ENCODE results near the gene FAM181A. TPM values are rescaled to one million over a fixed set of nuclear protein-coding genes. Genes with fewer than 3 reads are reported as not detected.

Gene FAM181A
- total and polyA plus RNA-seq, 7 experiments from 2014 or later, result not detected

- Histone ChIP-seq H3K4me1 (ENCODE audit: control insufficient read depth in 2 of 2, insufficient read depth in 2 of 2, low read length in 2 of 2) (no peaks in the 10 kb centered on the region), H3K27ac (ENCODE audit: low read depth, low read length) (no peak overlapping the region), H3K9me3 (ENCODE audit: control insufficient read depth in 2 of 3, low read length in 3 of 3) (no peaks in the 10 kb centered on the region), H3K4me3 (ENCODE audit: low read length) (no peak overlapping the region), H3K27me3 (ENCODE audit: control insufficient read depth in 2 of 2, insufficient read depth in 2 of 2, low read length in 2 of 2) (no peaks in the 10 kb centered on the region), H3K36me3 (ENCODE audit: control insufficient read depth in 2 of 3, insufficient read depth in 3 of 3, low read length in 3 of 3) (no peaks in the 10 kb centered on the region)
- POLR2A ChIA-PET, result no interaction called here
- ATAC-seq (no peak), DNase-seq (no peak)
- Mint-ChIP-seq H3K27me3 (peaks cover 0 to 14% (median 3%) of the 10 kb centered on the region in 5 donors), H3K4me3 (no peak overlapping the region), H3K4me1 (no peaks in the 10 kb centered on the region), H3K36me3 (peaks cover 0 to 4% (median 0%) of the 10 kb centered on the region in 5 donors), H3K9me3 (peaks cover 0 to 6% (median 2%) of the 10 kb centered on the region in 11 donors), H3K27ac (no peak overlapping the region)
- intact Hi-C loops (cut with micrococcal nuclease), result no loop called here
- CTCF ChIA-PET, result no interaction called here
These were observed 5.9 kb upstream of the FAM181A start for GRCh38 chr14:93921001-93921806.

GRCh38 chr14:93923626-93924025 is 3.5 kb upstream of the FAM181A start:
- H3K4me1 ChIP-seq (ENCODE audit: control insufficient read depth in 2 of 2, insufficient read depth in 2 of 2, low read length in 2 of 2), result no peaks in the 10 kb centered on the region
- Mint-ChIP-seq H3K27ac (no peak overlapping the region), H3K4me3 (no peak overlapping the region), H3K36me3 (peaks cover 0 to 4% (median 0%) of the 10 kb centered on the region in 5 donors), H3K9me3 (peaks cover 0 to 4% (median 0%) of the 10 kb centered on the region in 11 donors), H3K27me3 (peaks cover 0 to 3% (median 0%) of the 10 kb centered on the region in 5 donors), H3K4me1 (no peaks in the 10 kb centered on the region)
- ATAC-seq (no peak), DNase-seq (no peak)
- intact Hi-C loops (cut with micrococcal nuclease), result no loop called here
- no peaks in the 10 kb centered on the region for H3K27me3 ChIP-seq (ENCODE audit: control insufficient read depth in 2 of 2, insufficient read depth in 2 of 2, low read length in 2 of 2)
- H3K36me3 ChIP-seq (ENCODE audit: control insufficient read depth in 2 of 3, insufficient read depth in 3 of 3, low read length in 3 of 3), result no peaks in the 10 kb centered on the region
- no peak overlapping the region for H3K27ac ChIP-seq (ENCODE audit: low read depth, low read length)
- ChIA-PET POLR2A (no interaction called here), CTCF (no interaction called here)
- no peaks in the 10 kb centered on the region for H3K9me3 ChIP-seq (ENCODE audit: control insufficient read depth in 2 of 3, low read length in 3 of 3)
- H3K4me3 ChIP-seq (ENCODE audit: low read length), result no peak overlapping the region

- DNase-seq, result no peak
- POLR2A ChIA-PET, result no interaction called here
- ATAC-seq, result no peak
- Histone ChIP-seq H3K36me3 (ENCODE audit: control insufficient read depth in 2 of 3, insufficient read depth in 3 of 3, low read length in 3 of 3) (no peaks in the 10 kb centered on the region), H3K4me1 (ENCODE audit: control insufficient read depth in 2 of 2, insufficient read depth in 2 of 2, low read length in 2 of 2) (no peaks in the 10 kb centered on the region), H3K9me3 (ENCODE audit: control insufficient read depth in 2 of 3, low read length in 3 of 3) (no peaks in the 10 kb centered on the region), H3K27me3 (ENCODE audit: control insufficient read depth in 2 of 2, insufficient read depth in 2 of 2, low read length in 2 of 2) (no peaks in the 10 kb centered on the region), H3K27ac (ENCODE audit: low read depth, low read length) (no peak overlapping the region), H3K4me3 (ENCODE audit: low read length) (no peak overlapping the region)
- Mint-ChIP-seq H3K27ac (peak overlapping the region in 1 of 9 donors; percentile 81), H3K4me3 (no peak overlapping the region), H3K27me3 (peaks cover 0 to 3% (median 0%) of the 10 kb centered on the region in 5 donors), H3K4me1 (no peaks in the 10 kb centered on the region), H3K36me3 (peaks cover 0 to 1% (median 0%) of the 10 kb centered on the region in 5 donors), H3K9me3 (peaks cover 0 to 1% (median 0%) of the 10 kb centered on the region in 11 donors)
- CTCF ChIA-PET, result interaction anchor here (1.0 to 1.2 kb wide), 2 partner anchors 14 to 46 kb away, joined by 3 to 4 read pairs; no protein-coding TSS in a partner anchor
- intact Hi-C loops (cut with micrococcal nuclease), result no loop called here
These were observed 2.4 kb upstream of the FAM181A start for GRCh38 chr14:93924592-93925355.

GRCh38 chr14:93925374-93925895 is 1.7 kb upstream of the FAM181A start:
- Mint-ChIP-seq H3K36me3 (no peaks in the 10 kb centered on the region), H3K27me3 (peaks cover 0 to 3% (median 0%) of the 10 kb centered on the region in 5 donors), H3K4me1 (no peaks in the 10 kb centered on the region), H3K9me3 (no peaks in the 10 kb centered on the region), H3K27ac (no peak overlapping the region), H3K4me3 (no peak overlapping the region)
- no peaks in the 10 kb centered on the region for H3K27me3 ChIP-seq (ENCODE audit: control insufficient read depth in 2 of 2, insufficient read depth in 2 of 2, low read length in 2 of 2)
- H3K27ac ChIP-seq (ENCODE audit: low read depth, low read length), result no peak overlapping the region
- no peaks in the 10 kb centered on the region for H3K36me3 ChIP-seq (ENCODE audit: control insufficient read depth in 2 of 3, insufficient read depth in 3 of 3, low read length in 3 of 3)
- no peak overlapping the region for H3K4me3 ChIP-seq (ENCODE audit: low read length)
- ATAC-seq (no peak), DNase-seq (no peak)
- H3K9me3 ChIP-seq (ENCODE audit: control insufficient read depth in 2 of 3, low read length in 3 of 3), result no peaks in the 10 kb centered on the region
- H3K4me1 ChIP-seq (ENCODE audit: control insufficient read depth in 2 of 2, insufficient read depth in 2 of 2, low read length in 2 of 2), result no peaks in the 10 kb centered on the region
- intact Hi-C loops (cut with micrococcal nuclease), result no loop called here
- POLR2A ChIA-PET, result no interaction called here
- CTCF ChIA-PET, result interaction anchor here (1.2 kb wide), 1 partner anchor 46 kb away, joined by 4 read pairs; no protein-coding TSS in a partner anchor

- H3K4me1 ChIP-seq (ENCODE audit: control insufficient read depth in 2 of 2, insufficient read depth in 2 of 2, low read length in 2 of 2), result no peaks in the 10 kb centered on the region
- H3K9me3 ChIP-seq (ENCODE audit: control insufficient read depth in 2 of 3, low read length in 3 of 3), result no peaks in the 10 kb centered on the region
- Mint-ChIP-seq H3K9me3 (no peaks in the 10 kb centered on the region), H3K36me3 (no peaks in the 10 kb centered on the region), H3K27me3 (no peaks in the 10 kb centered on the region), H3K27ac (no peak overlapping the region), H3K4me3 (no peak overlapping the region), H3K4me1 (no peaks in the 10 kb centered on the region)
- H3K36me3 ChIP-seq (ENCODE audit: control insufficient read depth in 2 of 3, insufficient read depth in 3 of 3, low read length in 3 of 3), result no peaks in the 10 kb centered on the region
- intact Hi-C loops (cut with micrococcal nuclease), result no loop called here
- H3K27me3 ChIP-seq (ENCODE audit: control insufficient read depth in 2 of 2, insufficient read depth in 2 of 2, low read length in 2 of 2), result no peaks in the 10 kb centered on the region
- H3K4me3 ChIP-seq (ENCODE audit: low read length), result no peak overlapping the region
- ATAC-seq, result no peak
- ChIA-PET POLR2A (no interaction called here), CTCF (no interaction called here)
- no peak for DNase-seq
- no peak overlapping the region for H3K27ac ChIP-seq (ENCODE audit: low read depth, low read length)
These were observed 785 bp upstream of the FAM181A start for GRCh38 chr14:93926245-93926872.

GRCh38 chr14:93927800-93928145 is 629 bp downstream of the FAM181A start:
- ATAC-seq (no peak), DNase-seq (no peak)
- no peak overlapping the region for H3K27ac Mint-ChIP-seq
- H3K4me3 Mint-ChIP-seq, result no peak overlapping the region
- intact Hi-C loops (cut with micrococcal nuclease), result no loop called here
- H3K9me3 Mint-ChIP-seq, result no peaks in the 10 kb centered on the region
- H3K4me3 ChIP-seq (ENCODE audit: low read length), result no peak overlapping the region
- H3K27ac ChIP-seq (ENCODE audit: low read depth, low read length), result no peak overlapping the region
- H3K4me1 ChIP-seq (ENCODE audit: control insufficient read depth in 2 of 2, insufficient read depth in 2 of 2, low read length in 2 of 2), result no peaks in the 10 kb centered on the region
- H3K27me3 Mint-ChIP-seq, result no peaks in the 10 kb centered on the region
- ChIA-PET POLR2A (no interaction called here), CTCF (no interaction called here)
- no peaks in the 10 kb centered on the region for H3K27me3 ChIP-seq (ENCODE audit: control insufficient read depth in 2 of 2, insufficient read depth in 2 of 2, low read length in 2 of 2)
- H3K36me3 Mint-ChIP-seq, result no peaks in the 10 kb centered on the region
- no peaks in the 10 kb centered on the region for H3K36me3 ChIP-seq (ENCODE audit: control insufficient read depth in 2 of 3, insufficient read depth in 3 of 3, low read length in 3 of 3)
- H3K4me1 Mint-ChIP-seq, result no peaks in the 10 kb centered on the region
- no peaks in the 10 kb centered on the region for H3K9me3 ChIP-seq (ENCODE audit: control insufficient read depth in 2 of 3, low read length in 3 of 3)

Data from naive thymus-derived CD4-positive, alpha-beta T cell (primary cell).